ENCODE data around the gene EDARADD.

DNA sequence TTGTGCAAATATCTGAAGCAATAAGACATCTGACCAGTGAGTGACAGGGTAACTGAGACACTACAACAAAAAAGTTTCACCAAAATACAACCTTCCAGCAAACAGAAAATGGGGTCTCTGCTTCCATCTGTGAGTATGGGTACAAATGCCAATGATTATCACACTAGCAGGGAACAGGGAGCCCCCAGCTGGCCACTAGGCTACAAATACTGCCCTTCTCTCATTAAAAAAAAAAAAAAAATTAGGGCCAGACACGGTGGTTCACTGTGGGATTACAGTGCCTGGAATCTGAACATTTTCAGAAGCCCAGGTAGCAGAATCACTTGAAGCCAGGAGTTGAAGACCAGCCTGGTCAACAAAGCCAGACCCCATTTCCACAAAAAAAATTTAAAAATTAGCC lies 48.4 kb upstream of the EDARADD start:
- TF ChIP-seq, protein P1, sequence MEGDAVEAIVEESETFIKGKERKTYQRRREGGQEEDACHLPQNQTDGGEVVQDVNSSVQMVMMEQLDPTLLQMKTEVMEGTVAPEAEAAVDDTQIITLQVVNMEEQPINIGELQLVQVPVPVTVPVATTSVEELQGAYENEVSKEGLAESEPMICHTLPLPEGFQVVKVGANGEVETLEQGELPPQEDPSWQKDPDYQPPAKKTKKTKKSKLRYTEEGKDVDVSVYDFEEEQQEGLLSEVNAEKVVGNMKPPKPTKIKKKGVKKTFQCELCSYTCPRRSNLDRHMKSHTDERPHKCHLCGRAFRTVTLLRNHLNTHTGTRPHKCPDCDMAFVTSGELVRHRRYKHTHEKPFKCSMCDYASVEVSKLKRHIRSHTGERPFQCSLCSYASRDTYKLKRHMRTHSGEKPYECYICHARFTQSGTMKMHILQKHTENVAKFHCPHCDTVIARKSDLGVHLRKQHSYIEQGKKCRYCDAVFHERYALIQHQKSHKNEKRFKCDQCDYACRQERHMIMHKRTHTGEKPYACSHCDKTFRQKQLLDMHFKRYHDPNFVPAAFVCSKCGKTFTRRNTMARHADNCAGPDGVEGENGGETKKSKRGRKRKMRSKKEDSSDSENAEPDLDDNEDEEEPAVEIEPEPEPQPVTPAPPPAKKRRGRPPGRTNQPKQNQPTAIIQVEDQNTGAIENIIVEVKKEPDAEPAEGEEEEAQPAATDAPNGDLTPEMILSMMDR (conservative IDR thresholded peaks at IDR 0.05; ENCODE audit: low read length): peak; percentile 56
- no peak for TF ChIP-seq EZH2phosphoT487 (IDR thresholded peaks at IDR 0.05; ENCODE audit: borderline replicate concordance, low read depth, low read length)
